GM23338 (cell line): ENCODE results near the gene ST3GAL6. TPM values are rescaled to one million over a fixed set of nuclear protein-coding genes. Genes with fewer than 3 reads are reported as not detected.

Source experiments
- ATAC-seq: fragments of 200-7000 bp; cut with Tn5 transposase; 3 replicates; pipeline ENCODE4 v1.9.1; 2020
- DNase-seq: peaks from one replicate; pipeline ENCODE4 v3.0.0-alpha.2; 2015; ENCODE audit warnings: low spot score
- H2AFZ ChIP-seq: fragments of 200-600 bp; sonication (generic); 2 replicates; pipeline ENCODE4 v1.8.0; 2016; ENCODE audit warnings: antibody characterized with exemption, mild to moderate bottlenecking, moderate library complexity
- H3F3A ChIP-seq: fragments of 200-600 bp; sonication (generic); replicated peaks from 2 replicates; pipeline ENCODE4 v1.8.0; 2017; ENCODE audit warnings: antibody characterized with exemption, mixed run types, low read depth
- H3K27ac ChIP-seq: fragments of 200-600 bp; sonication (generic); 2 replicates; pipeline ENCODE4 v1.6.1; 2016; ENCODE audit warnings: low read depth
- H3K27me3 ChIP-seq: fragments of 200-600 bp; sonication (generic); 2 replicates; pipeline ENCODE4 v1.8.0; 2016; ENCODE audit warnings: mild to moderate bottlenecking, mixed run types, moderate library complexity; ENCODE audit not compliant: insufficient read depth
- H3K36me3 ChIP-seq: fragments of 200-600 bp; sonication (generic); 2 replicates; pipeline ENCODE4 v1.8.0; 2016; ENCODE audit warnings: mild to moderate bottlenecking; ENCODE audit not compliant: insufficient read depth
- H3K4me1 ChIP-seq: fragments of 200-600 bp; sonication (generic); 2 replicates; pipeline ENCODE4 v1.8.0; 2016; ENCODE audit warnings: mild to moderate bottlenecking, moderate library complexity; ENCODE audit not compliant: insufficient read depth
- H3K4me2 ChIP-seq: fragments of 200-600 bp; sonication (generic); 2 replicates; pipeline ENCODE4 v1.7.1; 2017; ENCODE audit warnings: mixed run types
- H3K4me3 ChIP-seq: fragments of 200-600 bp; sonication (generic); 2 replicates; pipeline ENCODE4 v1.6.1; 2016; ENCODE audit warnings: mixed run types
- H3K79me2 ChIP-seq: fragments of 200-600 bp; sonication (generic); replicated peaks from 2 replicates; pipeline ENCODE4 v1.8.0; 2017; ENCODE audit warnings: mild to moderate bottlenecking; ENCODE audit not compliant: insufficient read depth
- H3K9me2 ChIP-seq: fragments of 200-600 bp; sonication (generic); 2 replicates; pipeline ENCODE4 v1.8.0; 2017; ENCODE audit not compliant: insufficient read depth
- H4K20me1 ChIP-seq: fragments of 200-600 bp; sonication (generic); replicated peaks from 2 replicates; pipeline ENCODE4 v1.8.0; 2017; ENCODE audit warnings: mild to moderate bottlenecking; ENCODE audit not compliant: insufficient read depth
- H3K27ac Mint-ChIP-seq: 2 replicates; pipeline ENCODE4 v1.8.0; 2020; ENCODE audit warnings: inconsistent platforms, mild to moderate bottlenecking, moderate library complexity, mixed read lengths
- H3K27me3 Mint-ChIP-seq: 3 replicates; pipeline ENCODE4 v1.8.0; 2022; ENCODE audit warnings: low read depth, mild to moderate bottlenecking, moderate library complexity, mixed read lengths, inconsistent platforms; ENCODE audit not compliant: insufficient read depth, poor library complexity
- H3K36me3 Mint-ChIP-seq: 3 replicates; pipeline ENCODE4 v1.8.0; 2021; ENCODE audit warnings: low read depth, mild to moderate bottlenecking, inconsistent platforms, moderate library complexity, mixed read lengths
- H3K4me1 Mint-ChIP-seq: 3 replicates; pipeline ENCODE4 v1.8.0; 2020; ENCODE audit warnings: mild to moderate bottlenecking, inconsistent platforms, mixed read lengths
- H3K4me3 Mint-ChIP-seq: 3 replicates; pipeline ENCODE4 v1.8.0; 2021; ENCODE audit warnings: moderate library complexity, mild to moderate bottlenecking, inconsistent platforms, mixed read lengths
- H3K9me3 Mint-ChIP-seq: 3 replicates; pipeline ENCODE4 v1.8.0; 2020; ENCODE audit warnings: moderate library complexity, mild to moderate bottlenecking, inconsistent platforms, mixed read lengths
- CREB1 ChIP-seq: fragments of 250-450 bp; sonication (Bioruptor Pico); IDR thresholded peaks from 2 replicates; pipeline ENCODE4 v1.5.0; 2020; ENCODE audit warnings: low read depth, mild to moderate bottlenecking, moderate library complexity
- EZH2 ChIP-seq: fragments of 200-600 bp; sonication (generic); IDR thresholded peaks from one replicate; pipeline ENCODE4 v1.8.0; 2017; ENCODE audit warnings: antibody characterized with exemption, mild to moderate bottlenecking, low read depth; ENCODE audit not compliant: unreplicated experiment
- EZH2phosphoT487 ChIP-seq: fragments of 200-600 bp; sonication (generic); IDR thresholded peaks from one replicate; pipeline ENCODE4 v1.8.1; 2018; ENCODE audit warnings: antibody characterized with exemption; ENCODE audit not compliant: unreplicated experiment
- JUNB ChIP-seq: IDR thresholded peaks from one replicate; pipeline ENCODE4 v1.6.1; 2016; ENCODE audit warnings: antibody characterized with exemption; ENCODE audit not compliant: unreplicated experiment
- NANOG ChIP-seq: IDR thresholded peaks from 2 replicates; pipeline ENCODE4 v1.6.1; 2016; ENCODE audit warnings: antibody characterized with exemption, borderline replicate concordance
- POLR2AphosphoS5 ChIP-seq: IDR thresholded peaks from 2 replicates; pipeline ENCODE4 v1.6.1; 2016; ENCODE audit warnings: antibody characterized with exemption, low read depth
- STAT1 ChIP-seq: IDR thresholded peaks from one replicate; pipeline ENCODE4 v1.6.1; 2016; ENCODE audit warnings: antibody characterized with exemption; ENCODE audit not compliant: unreplicated experiment
- ZNF114 ChIP-seq: fragments of 250-450 bp; sonication (Bioruptor Pico); IDR thresholded peaks from 2 replicates; pipeline ENCODE4 v1.5.0; 2020; ENCODE audit warnings: mild to moderate bottlenecking, moderate library complexity
- ZNF331 ChIP-seq: fragments of 250-450 bp; sonication (Bioruptor Pico); IDR thresholded peaks from 2 replicates; pipeline ENCODE4 v1.5.0; 2020; ENCODE audit warnings: low read depth, mild to moderate bottlenecking, moderate library complexity
- polyA plus RNA-seq: library from polyadenylated mRNA; unstranded; fragments of >200 nt; fragmentation: Nextera tagmentation; extraction: Ambion mirVana; gene quantifications from 2 replicates; pipeline ENCODE4 v1.2.1, GENCODE V29; 2016
- total RNA-seq: library from RNA; depleted of rRNA; stranded (reverse); fragments of >200 nt; shearing (Covaris generic); gene quantifications from 2 replicates; pipeline ENCODE4 v1.2.3, GENCODE V29; 2014
- TF ChIP-seq, protein P1 (sequence below): IDR thresholded peaks from 2 replicates; pipeline ENCODE4 v1.6.1; 2016; ENCODE audit warnings: antibody characterized with exemption
- TF ChIP-seq, protein P2 (sequence below): IDR thresholded peaks from one replicate; pipeline ENCODE4 v1.6.1; 2018; ENCODE audit warnings: antibody characterized with exemption; ENCODE audit not compliant: unreplicated experiment
- TF ChIP-seq, protein P3 (sequence below), 2 experiments: fragments of 200-600 bp in 1 of 2; sonication (generic) in 1 of 2; conservative IDR thresholded peaks; 2 replicates each; pipeline versions ENCODE4 v1.5.1 to v1.6.1; 2016 to 2017; ENCODE audit warnings: antibody characterized with exemption in 2 of 2, low read depth in 2 of 2, mild to moderate bottlenecking in 2 of 2, moderate library complexity in 1 of 2
- TF ChIP-seq, protein P4 (sequence below): fragments of 250-450 bp; sonication (Bioruptor Pico); IDR thresholded peaks from 2 replicates; pipeline ENCODE4 v1.5.0; 2020; ENCODE audit warnings: mild to moderate bottlenecking, moderate library complexity

The ST3GAL6 gene
- total and polyA plus RNA-seq, 2 experiments from 2014 or later, result 4.7 to 8.1 TPM

DNA sequence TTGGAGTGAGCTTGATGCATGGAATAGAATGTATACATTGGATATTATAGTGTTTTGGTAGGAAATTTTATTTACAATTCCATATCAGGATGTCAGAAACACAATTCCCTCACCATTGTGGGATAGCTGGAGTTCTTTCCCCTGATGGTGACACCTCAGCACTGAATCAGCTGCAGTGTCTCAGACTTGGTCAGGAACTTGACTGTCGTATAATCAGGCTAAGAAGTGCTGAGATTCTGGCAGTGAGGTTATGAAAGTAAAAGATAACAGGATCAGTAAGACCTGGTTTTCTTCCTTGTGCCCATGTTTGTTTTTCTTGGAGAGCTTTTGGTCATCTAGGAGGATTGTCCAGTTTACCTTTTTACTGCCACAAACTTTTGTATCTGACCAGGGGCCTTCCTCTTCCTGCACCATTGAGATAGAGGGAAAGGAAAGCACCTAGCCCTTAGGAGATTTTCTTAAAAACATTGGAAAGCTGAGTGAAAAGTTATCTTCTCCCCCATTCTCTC is 27.3 kb upstream of the ST3GAL6 start:
- no peak for ATAC-seq
- Mint-ChIP-seq H3K9me3 (no peaks in the 10 kb centered on the region; the same call in 2 of the 3 replicates), H3K27me3 (peaks cover 15% of the 10 kb centered on the region), H3K36me3 (no peaks in the 10 kb centered on the region), H3K4me3 (no peak overlapping the region), H3K4me1 (peaks cover 15% of the 10 kb centered on the region), H3K27ac (no peak overlapping the region)
- H3K4me2 ChIP-seq, result no peak overlapping the region
- no peak overlapping the region for H2AFZ ChIP-seq
- H3K36me3 ChIP-seq, result no peaks in the 10 kb centered on the region
- no peaks in the 10 kb centered on the region; the same call in 1 of the 2 replicates for H3K79me2 ChIP-seq
- no peaks in the 10 kb centered on the region for H3F3A ChIP-seq
- H3K27ac ChIP-seq, result no peak overlapping the region
- no peaks in the 10 kb centered on the region for H3K9me2 ChIP-seq
- no peak overlapping the region for H3K4me3 ChIP-seq
- peaks cover 12% of the 10 kb centered on the region for H3K4me1 ChIP-seq
- no peaks in the 10 kb centered on the region for H4K20me1 ChIP-seq
- no peak for DNase-seq
- H3K27me3 ChIP-seq, result peaks cover 42% of the 10 kb centered on the region
- TF ChIP-seq NANOG (no peak), EZH2 (no peak), CREB1 (CRISPR knock-in tag) (no peak), POLR2AphosphoS5 (no peak), ZNF114 (no peak), STAT1 (no peak), ZNF331 (CRISPR knock-in tag) (no peak), JUNB (no peak), EZH2phosphoT487 (no peak)
- TF ChIP-seq, protein P1, sequence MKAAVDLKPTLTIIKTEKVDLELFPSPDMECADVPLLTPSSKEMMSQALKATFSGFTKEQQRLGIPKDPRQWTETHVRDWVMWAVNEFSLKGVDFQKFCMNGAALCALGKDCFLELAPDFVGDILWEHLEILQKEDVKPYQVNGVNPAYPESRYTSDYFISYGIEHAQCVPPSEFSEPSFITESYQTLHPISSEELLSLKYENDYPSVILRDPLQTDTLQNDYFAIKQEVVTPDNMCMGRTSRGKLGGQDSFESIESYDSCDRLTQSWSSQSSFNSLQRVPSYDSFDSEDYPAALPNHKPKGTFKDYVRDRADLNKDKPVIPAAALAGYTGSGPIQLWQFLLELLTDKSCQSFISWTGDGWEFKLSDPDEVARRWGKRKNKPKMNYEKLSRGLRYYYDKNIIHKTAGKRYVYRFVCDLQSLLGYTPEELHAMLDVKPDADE, result no peak
- TF ChIP-seq, protein P2, sequence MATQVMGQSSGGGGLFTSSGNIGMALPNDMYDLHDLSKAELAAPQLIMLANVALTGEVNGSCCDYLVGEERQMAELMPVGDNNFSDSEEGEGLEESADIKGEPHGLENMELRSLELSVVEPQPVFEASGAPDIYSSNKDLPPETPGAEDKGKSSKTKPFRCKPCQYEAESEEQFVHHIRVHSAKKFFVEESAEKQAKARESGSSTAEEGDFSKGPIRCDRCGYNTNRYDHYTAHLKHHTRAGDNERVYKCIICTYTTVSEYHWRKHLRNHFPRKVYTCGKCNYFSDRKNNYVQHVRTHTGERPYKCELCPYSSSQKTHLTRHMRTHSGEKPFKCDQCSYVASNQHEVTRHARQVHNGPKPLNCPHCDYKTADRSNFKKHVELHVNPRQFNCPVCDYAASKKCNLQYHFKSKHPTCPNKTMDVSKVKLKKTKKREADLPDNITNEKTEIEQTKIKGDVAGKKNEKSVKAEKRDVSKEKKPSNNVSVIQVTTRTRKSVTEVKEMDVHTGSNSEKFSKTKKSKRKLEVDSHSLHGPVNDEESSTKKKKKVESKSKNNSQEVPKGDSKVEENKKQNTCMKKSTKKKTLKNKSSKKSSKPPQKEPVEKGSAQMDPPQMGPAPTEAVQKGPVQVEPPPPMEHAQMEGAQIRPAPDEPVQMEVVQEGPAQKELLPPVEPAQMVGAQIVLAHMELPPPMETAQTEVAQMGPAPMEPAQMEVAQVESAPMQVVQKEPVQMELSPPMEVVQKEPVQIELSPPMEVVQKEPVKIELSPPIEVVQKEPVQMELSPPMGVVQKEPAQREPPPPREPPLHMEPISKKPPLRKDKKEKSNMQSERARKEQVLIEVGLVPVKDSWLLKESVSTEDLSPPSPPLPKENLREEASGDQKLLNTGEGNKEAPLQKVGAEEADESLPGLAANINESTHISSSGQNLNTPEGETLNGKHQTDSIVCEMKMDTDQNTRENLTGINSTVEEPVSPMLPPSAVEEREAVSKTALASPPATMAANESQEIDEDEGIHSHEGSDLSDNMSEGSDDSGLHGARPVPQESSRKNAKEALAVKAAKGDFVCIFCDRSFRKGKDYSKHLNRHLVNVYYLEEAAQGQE, result no peak
- TF ChIP-seq, protein P3, sequence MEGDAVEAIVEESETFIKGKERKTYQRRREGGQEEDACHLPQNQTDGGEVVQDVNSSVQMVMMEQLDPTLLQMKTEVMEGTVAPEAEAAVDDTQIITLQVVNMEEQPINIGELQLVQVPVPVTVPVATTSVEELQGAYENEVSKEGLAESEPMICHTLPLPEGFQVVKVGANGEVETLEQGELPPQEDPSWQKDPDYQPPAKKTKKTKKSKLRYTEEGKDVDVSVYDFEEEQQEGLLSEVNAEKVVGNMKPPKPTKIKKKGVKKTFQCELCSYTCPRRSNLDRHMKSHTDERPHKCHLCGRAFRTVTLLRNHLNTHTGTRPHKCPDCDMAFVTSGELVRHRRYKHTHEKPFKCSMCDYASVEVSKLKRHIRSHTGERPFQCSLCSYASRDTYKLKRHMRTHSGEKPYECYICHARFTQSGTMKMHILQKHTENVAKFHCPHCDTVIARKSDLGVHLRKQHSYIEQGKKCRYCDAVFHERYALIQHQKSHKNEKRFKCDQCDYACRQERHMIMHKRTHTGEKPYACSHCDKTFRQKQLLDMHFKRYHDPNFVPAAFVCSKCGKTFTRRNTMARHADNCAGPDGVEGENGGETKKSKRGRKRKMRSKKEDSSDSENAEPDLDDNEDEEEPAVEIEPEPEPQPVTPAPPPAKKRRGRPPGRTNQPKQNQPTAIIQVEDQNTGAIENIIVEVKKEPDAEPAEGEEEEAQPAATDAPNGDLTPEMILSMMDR (conservative IDR thresholded peaks at IDR 0.05; ENCODE audit: low read depth in 2 of 2), result no peak
- TF ChIP-seq, protein P4, sequence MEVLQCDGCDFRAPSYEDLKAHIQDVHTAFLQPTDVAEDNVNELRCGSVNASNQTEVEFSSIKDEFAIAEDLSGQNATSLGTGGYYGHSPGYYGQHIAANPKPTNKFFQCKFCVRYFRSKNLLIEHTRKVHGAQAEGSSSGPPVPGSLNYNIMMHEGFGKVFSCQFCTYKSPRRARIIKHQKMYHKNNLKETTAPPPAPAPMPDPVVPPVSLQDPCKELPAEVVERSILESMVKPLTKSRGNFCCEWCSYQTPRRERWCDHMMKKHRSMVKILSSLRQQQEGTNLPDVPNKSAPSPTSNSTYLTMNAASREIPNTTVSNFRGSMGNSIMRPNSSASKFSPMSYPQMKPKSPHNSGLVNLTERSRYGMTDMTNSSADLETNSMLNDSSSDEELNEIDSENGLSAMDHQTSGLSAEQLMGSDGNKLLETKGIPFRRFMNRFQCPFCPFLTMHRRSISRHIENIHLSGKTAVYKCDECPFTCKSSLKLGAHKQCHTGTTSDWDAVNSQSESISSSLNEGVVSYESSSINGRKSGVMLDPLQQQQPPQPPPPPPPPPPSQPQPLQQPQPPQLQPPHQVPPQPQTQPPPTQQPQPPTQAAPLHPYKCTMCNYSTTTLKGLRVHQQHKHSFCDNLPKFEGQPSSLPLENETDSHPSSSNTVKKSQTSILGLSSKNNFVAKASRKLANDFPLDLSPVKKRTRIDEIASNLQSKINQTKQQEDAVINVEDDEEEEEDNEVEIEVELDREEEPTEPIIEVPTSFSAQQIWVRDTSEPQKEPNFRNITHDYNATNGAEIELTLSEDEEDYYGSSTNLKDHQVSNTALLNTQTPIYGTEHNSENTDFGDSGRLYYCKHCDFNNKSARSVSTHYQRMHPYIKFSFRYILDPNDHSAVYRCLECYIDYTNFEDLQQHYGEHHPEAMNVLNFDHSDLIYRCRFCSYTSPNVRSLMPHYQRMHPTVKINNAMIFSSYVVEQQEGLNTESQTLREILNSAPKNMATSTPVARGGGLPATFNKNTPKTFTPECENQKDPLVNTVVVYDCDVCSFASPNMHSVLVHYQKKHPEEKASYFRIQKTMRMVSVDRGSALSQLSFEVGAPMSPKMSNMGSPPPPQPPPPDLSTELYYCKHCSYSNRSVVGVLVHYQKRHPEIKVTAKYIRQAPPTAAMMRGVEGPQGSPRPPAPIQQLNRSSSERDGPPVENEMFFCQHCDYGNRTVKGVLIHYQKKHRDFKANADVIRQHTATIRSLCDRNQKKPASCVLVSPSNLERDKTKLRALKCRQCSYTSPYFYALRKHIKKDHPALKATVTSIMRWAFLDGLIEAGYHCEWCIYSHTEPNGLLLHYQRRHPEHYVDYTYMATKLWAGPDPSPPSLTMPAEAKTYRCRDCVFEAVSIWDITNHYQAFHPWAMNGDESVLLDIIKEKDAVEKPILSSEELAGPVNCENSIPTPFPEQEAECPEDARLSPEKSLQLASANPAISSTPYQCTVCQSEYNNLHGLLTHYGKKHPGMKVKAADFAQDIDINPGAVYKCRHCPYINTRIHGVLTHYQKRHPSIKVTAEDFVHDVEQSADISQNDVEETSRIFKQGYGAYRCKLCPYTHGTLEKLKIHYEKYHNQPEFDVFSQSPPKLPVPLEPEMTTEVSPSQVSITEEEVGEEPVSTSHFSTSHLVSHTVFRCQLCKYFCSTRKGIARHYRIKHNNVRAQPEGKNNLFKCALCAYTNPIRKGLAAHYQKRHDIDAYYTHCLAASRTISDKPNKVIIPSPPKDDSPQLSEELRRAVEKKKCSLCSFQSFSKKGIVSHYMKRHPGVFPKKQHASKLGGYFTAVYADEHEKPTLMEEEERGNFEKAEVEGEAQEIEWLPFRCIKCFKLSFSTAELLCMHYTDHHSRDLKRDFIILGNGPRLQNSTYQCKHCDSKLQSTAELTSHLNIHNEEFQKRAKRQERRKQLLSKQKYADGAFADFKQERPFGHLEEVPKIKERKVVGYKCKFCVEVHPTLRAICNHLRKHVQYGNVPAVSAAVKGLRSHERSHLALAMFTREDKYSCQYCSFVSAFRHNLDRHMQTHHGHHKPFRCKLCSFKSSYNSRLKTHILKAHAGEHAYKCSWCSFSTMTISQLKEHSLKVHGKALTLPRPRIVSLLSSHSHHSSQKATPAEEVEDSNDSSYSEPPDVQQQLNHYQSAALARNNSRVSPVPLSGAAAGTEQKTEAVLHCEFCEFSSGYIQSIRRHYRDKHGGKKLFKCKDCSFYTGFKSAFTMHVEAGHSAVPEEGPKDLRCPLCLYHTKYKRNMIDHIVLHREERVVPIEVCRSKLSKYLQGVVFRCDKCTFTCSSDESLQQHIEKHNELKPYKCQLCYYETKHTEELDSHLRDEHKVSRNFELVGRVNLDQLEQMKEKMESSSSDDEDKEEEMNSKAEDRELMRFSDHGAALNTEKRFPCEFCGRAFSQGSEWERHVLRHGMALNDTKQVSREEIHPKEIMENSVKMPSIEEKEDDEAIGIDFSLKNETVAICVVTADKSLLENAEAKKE, result no peak
